HG03060 (cell line): ENCODE data around the gene LRRC56.
A peak's percentile ranks its signal among the peaks of the same experiment; 100 is the strongest.

ENCODE experiments used
- ATAC-seq: cut with Tn5 transposase; IDR thresholded peaks from one replicate; pipeline ENCODE4 v1.9.1; 2021; ENCODE audit warnings: low read depth, moderate number of reproducible peaks; ENCODE audit not compliant: unreplicated experiment

LRRC56 gene

DNA sequence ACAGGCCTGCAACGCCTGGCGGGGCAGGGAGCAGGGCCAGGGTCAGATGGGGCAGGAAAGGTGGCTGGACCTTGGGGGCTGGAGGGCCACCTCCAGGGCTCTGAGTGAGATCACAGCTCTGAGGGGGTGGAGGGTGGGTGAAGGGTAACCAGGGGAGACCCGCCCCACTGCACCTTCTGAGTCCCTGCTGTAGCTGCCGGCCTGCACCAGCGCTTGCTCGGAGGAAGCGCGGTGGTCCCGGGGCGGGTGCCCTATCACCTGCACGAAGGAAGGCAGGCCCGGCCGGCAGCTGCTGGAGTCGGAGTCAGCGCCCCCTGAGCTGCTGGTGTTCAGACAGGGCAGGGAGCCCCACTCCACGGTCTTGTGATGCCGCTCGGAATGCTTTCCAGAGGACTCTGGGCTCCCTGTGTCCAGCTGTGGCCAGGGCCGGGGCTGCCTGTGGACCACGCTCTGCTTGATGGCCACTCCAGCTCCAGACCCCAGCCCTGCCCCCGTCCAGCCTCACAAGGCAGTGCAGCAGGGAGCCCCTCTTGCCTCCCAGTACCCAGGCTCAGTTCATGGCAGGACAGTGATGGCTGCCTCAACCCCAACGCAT is 19.4 kb downstream of the LRRC56 start:
- ATAC-seq: no peak

GRCh38 chr11:557328-558132 is 20.2 kb downstream of the LRRC56 start:
- ATAC-seq: no peak

DNA sequence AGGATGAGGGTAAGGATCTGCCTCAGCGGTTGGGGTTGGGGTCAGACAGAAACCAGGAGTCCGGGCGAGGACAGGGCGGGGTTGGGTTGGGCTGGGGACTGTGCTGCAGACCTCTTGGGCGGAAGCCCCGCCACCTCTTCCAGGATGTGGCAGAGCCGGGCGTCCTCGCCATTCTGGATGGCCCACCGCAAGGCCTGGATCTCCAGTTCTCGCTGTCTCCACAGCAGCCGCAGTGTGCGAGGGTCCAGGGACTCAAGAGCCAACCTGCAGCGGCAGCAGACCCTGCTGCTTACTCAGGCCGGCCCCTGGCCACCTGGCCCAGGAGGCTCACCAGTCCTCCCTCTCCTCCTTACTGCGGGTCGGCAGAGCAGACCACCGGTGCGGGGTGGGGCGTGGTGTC is 21.2 kb downstream of the LRRC56 start:
- ATAC-seq: no peak

- ATAC-seq: no peak
Measured at GRCh38 chr11:559020-559620, 21.8 kb downstream of the LRRC56 start.

DNA sequence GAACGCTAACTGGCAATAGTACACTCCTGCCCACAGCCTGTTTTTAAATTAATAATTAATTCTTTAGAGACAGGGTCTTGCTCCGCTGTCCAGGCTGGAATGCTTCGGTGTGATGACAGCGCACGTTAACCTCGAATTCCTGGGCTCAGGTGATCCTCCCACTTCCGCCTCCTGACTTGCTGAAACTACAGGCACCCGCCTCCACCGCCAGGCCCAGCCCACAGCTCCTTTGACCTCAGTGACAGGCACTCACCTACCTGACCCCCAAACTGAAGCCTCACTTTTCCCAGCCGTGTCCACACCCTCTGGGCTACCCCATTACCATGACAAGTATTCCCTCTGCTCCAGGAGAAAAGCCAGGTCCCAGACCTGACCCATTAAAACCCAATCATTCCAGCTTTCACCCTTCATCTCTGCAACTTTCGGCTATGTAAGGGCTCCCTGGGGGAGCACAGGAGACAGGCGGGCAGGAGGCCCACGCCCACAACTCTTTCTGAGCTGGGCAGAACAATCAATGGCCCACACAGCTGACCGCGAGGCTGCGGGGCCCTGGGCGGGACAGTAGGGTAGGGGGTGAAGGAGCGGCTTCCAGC is 22.5 kb downstream of the LRRC56 start:
- ATAC-seq: no peak

DNA sequence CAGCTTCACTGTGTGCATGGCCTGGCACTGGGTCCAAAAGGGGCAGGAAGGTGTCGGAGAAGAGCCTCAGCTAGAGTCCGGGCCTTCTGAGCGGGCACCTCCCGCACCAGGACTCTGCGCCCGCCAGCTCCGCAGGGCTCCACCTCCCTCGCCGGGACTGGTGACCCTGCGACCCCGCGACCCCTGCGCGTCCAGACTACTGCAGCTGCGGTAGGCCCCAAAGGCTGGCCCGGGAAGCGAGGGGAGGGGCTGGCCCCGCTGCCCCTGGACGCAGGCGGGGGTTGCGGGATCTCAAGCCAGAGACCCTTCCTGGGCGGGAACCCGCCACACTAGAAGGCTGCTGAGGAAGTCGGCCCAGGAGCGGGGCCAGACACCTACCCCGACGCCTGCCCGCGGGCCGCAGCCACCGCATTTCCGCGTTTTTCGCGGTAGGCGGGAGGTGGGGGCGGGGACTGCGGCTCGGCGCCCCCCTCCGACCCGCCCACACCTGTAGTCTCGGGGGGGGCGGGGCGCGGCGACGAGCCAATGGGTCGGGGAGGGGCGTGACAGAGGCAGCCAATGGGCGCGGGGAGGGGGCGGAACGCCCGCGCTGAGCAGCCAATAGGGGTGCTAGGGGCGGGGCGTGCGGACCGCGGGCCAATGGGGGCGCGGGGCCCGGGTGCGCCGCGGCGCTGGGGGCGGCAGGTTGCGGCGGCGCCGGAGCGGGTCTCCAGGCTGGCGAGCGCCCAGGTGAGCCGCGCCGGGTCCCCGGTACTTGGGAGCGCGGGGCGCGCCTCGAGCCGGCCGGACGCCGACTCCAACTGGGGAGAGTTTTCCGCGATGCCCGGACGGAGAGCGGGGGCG is 23.2 kb downstream of the LRRC56 start, which contains the start of the genes LMNTD2 and RASSF7:
Gene LMNTD2, minus strand, starts transcription at position 434 of the 843 bp plus-strand sequence. Its CDS starts 22 bp downstream, at position 412.
Gene RASSF7, plus strand, starts transcription at position 666 of the 843 bp plus-strand sequence. CDS start 799 bp downstream, outside the sequence.
- no peak for ATAC-seq

DNA sequence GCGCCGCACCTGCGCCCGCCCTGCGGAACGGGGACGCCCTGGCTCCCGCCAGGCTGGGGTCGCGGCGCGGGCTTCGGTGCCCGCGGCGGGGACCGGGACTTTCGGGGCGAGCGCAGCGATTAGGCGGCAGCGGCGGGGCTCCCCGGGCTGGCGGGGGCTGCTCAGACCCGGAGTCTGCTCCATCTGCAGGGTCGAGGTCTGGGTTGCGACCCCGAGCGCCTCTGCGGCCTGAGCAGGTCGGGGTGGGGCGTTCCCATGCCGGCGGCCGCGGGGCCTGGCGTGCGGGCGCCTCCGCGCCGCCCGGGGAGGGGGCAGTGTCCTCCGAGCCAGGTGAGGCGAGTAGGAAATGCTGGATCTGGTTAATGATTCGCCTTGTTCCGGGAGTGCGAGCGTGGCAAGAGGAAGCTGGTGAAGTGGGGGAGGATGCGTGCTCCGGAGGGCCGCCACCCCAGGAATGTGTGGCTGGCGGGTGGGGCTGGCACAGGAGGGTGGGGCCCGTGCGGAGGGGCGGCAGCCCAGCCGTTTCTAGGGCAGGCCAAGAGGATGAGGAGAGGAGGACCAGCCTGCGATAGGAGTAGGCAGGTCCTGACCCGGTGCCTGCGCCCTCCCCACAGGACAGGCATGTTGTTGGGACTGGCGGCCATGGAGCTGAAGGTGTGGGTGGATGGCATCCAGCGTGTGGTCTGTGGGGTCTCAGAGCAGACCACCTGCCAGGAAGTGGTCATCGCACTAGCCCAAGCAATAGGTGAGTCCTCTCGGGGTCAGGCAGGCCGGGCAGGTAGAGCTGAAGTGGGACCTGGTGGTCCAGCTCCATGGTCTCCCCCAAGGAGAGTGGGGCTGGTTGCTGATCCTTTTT is 24.0 kb downstream of the LRRC56 start:
- ATAC-seq: no peak

- no peak for ATAC-seq
Measured at GRCh38 chr11:562046-562645, 24.8 kb downstream of the LRRC56 start.

DNA sequence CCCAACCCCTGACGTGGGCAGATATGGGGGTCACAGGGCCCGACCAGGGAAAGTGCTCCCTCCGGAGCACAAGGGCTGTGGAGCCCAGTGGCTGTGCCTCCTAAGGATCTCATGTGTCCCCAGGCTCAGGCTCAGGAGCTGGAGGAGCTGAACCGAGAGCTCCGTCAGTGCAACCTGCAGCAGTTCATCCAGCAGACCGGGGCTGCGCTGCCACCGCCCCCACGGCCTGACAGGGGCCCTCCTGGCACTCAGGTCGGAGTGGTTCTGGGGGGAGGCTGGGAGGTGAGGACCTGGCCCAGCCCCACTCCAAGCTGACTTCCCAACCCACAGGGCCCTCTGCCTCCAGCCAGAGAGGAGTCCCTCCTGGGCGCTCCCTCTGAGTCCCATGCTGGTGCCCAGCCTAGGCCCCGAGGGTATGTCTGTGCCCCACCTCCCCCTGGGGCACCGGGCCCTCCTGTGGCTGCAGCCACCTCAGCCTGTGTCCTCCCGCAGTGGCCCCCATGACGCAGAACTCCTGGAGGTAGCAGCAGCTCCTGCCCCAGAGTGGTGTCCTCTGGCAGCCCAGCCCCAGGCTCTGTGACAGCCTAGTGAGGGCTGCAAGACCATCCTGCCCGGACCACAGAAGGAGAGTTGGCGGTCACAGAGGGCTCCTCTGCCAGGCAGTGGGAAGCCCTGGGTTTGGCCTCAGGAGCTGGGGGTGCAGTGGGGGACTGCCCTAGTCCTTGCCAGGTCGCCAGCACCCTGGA is 25.9 kb downstream of the LRRC56 start:
- ATAC-seq: no peak

GRCh38 chr11:563812-564578 is 26.7 kb downstream of the LRRC56 start:
- ATAC-seq: no peak

DNA sequence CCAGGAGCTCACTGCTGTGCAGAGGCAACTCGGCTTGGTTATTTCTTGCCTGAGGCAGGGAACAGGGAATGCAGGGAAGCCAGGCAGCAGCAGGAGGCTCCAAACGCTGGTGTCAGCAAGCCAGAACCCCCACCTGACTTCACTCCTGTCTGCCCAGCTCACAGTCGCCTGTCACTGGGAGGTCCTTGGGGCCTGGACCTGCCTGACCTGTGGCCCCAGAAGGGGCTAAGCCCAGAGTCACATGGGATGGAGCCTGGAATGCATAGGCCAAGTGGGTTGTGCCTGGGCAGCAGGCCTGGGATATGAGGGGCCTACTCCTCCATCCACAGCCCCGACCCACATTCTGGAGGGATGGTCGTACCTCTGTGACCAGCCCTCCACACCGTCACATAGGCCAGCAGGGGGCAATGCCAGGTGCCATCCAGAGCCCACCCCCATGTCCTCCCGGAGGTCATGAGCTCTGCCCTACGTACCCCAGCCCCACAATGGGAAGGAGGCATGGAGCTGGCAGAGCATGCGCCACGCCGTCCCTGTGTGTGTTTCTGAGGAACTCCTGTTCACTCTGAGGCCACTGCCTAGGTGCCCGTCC is 28.7 kb downstream of the LRRC56 start:
- no peak for ATAC-seq

DNA sequence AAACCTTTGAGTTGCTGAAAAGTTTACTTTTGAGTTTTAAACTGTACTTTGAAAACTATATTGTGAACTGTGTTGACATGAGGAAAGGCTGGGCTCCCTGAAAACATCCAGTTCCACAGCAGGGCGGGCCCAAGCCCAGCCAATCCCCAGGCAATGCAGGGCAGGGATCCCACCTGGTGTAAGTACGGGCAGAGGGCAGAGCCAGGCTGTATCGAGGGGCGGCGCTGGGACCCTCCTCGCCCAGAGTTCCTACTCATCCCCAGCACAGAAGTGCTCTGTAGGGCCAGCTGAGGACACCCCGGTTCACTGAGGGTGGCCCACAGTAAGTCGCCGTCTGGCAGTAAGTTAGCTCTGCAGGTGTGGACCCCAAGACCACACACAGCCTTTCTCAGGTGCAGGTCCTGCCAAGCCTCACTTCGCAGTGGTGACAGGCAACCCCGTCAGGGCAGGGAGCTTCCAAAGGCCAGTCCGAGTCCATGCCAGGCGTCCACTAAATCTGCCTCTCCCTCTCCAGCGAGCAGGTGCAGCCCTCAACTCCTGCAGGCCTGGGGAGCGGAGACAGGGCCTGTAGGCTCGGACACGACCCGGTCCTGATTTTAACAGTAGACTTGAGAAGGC is 29.8 kb downstream of the LRRC56 start:
- ATAC-seq: no peak

- peak; percentile 2 for ATAC-seq
Measured at GRCh38 chr11:567629-568292, 30.4 kb downstream of the LRRC56 start.

GRCh38 chr11:568306-569157 is 31.2 kb downstream of the LRRC56 start:
- ATAC-seq: peak; percentile 70

- ATAC-seq: no peak
Measured at GRCh38 chr11:569158-569885, 32.0 kb downstream of the LRRC56 start.
